GM21423 (cell line): ENCODE data around the gene SIK3.

Experiments
- ATAC-seq: cut with Tn5 transposase; IDR thresholded peaks from one replicate; pipeline ENCODE4 v1.9.1; 2021; ENCODE audit warnings: mild to moderate bottlenecking, moderate library complexity; ENCODE audit not compliant: unreplicated experiment

SIK3 gene

GRCh38 chr11:116830184-116830912, 267.9 kb downstream of the SIK3 start:
- ATAC-seq, result no peak

DNA sequence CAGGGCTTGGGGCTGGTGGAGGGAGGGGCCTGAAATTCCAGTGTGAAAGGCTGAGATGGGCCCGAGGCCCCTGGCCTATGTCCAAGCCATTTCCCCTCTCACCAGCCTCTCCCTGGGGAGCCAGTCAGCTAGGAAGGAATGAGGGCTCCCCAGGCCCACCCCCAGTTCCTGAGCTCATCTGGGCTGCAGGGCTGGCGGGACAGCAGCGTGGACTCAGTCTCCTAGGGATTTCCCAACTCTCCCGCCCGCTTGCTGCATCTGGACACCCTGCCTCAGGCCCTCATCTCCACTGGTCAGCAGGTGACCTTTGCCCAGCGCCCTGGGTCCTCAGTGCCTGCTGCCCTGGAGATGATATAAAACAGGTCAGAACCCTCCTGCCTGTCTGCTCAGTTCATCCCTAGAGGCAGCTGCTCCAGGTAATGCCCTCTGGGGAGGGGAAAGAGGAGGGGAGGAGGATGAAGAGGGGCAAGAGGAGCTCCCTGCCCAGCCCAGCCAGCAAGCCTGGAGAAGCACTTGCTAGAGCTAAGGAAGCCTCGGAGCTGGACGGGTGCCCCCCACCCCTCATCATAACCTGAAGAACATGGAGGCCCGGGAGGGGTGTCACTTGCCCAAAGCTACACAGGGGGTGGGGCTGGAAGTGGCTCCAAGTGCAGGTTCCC, 268.6 kb downstream of the SIK3 start, which contains the start of gene APOC3:
APOC3 (plus strand) TSS at position 383 of the 659 bp plus-strand sequence. CDS start 676 bp downstream, outside the sequence.
- ATAC-seq, result no peak

DNA sequence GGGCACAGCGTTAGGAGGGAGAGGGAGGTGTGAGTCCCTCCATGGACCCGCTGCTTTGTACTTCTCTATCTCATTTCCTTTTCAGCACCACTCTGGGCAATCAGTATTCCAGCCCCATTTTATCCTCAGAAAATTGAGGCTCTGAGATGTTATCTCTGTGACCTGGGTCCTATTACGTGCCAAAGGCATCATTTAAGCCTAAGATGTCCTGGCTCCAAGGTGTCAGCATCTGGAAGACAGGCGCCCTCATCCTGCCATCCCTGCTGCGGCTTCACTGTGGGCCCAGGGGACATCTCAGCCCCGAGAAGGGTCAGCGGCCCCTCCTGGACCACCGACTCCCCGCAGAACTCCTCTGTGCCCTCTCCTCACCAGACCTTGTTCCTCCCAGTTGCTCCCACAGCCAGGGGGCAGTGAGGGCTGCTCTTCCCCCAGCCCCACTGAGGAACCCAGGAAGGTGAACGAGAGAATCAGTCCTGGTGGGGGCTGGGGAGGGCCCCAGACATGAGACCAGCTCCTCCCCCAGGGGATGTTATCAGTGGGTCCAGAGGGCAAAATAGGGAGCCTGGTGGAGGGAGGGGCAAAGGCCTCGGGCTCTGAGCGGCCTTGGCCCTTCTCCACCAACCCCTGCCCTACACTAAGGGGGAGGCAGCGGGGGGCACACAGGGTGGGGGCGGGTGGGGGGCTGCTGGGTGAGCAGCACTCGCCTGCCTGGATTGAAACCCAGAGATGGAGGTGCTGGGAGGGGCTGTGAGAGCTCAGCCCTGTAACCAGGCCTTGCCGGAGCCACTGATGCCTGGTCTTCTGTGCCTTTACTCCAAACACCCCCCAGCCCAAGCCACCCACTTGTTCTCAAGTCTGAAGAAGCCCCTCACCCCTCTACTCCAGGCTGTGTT, 269.4 kb downstream of the SIK3 start:
- ATAC-seq, result no peak

DNA sequence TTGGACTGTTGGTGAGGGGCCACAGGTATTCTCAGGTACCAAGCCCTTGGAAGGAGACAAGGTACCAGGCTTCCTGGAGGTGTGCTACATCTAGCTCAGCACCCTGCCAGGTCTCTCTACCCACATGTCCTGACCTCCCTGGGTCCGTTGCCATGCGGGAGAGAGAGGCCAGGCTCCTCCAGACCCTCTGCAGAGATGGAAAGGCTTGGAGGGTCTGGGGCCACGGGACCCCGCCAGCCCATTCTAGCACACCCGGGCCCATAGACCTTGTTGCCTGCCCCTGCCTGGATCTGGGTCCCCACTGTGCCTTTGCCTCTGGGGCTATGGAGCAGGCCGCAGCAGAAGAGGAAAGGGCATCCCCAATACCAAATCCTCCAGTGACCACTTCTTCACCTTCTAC, 270.8 kb downstream of the SIK3 start:
- ATAC-seq, result no peak

GRCh38 chr11:116826751-116827431, 271.3 kb downstream of the SIK3 start:
- no peak for ATAC-seq

DNA sequence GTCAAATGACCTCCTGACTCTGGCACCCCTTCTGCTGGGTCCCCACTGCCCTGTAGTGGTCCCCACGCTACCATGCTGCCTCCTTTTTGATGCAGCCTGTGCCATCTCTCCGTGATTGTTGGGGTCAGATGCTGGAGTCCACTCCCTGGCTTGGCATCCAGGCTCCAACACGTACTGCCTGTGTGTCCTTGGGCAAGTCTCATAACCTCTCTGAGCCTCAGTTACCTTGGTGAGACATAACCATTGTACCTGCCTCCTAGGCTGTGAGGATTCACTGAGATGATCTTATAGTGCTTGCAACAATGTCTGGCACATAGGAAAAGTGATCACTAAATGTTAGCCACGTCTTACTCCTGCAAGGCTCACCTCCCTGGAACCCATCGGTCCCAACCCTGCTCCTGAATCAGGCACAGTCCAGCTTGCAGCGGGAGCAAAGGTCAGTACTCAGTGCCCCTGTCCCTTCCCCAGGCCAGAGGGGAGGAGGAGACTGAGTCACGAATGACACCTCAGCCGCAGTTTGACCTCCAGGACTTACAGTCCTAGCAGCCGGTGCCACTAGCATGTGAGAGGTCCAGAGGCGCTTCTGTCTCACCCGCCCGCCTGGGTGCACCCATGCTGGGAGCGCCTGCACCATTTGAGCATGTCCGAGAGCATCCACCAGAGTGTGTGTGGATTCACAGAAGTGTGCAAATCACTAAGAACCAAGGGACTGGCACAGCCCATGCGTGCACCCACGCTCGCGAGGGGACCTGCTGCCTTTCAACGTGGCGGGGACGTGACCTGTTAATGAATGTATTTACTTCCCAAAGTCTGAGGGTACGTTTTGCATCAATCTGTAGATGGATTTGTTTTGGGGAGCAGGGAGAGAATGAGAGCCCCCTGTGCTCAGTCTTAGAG, 272.1 kb downstream of the SIK3 start:
- ATAC-seq, result no peak

- no peak for ATAC-seq
Measured at GRCh38 chr11:116825434-116825833, 272.8 kb downstream of the SIK3 start.

GRCh38 chr11:116823031-116823843, 275.0 kb downstream of the SIK3 start, which contains the start of gene APOA4:
APOA4 (minus strand) TSS chr11:116823304; CDS start chr11:116823191, 113 bp downstream.
- no peak for ATAC-seq

GRCh38 chr11:116822575-116822974, 275.7 kb downstream of the SIK3 start:
- no peak for ATAC-seq

DNA sequence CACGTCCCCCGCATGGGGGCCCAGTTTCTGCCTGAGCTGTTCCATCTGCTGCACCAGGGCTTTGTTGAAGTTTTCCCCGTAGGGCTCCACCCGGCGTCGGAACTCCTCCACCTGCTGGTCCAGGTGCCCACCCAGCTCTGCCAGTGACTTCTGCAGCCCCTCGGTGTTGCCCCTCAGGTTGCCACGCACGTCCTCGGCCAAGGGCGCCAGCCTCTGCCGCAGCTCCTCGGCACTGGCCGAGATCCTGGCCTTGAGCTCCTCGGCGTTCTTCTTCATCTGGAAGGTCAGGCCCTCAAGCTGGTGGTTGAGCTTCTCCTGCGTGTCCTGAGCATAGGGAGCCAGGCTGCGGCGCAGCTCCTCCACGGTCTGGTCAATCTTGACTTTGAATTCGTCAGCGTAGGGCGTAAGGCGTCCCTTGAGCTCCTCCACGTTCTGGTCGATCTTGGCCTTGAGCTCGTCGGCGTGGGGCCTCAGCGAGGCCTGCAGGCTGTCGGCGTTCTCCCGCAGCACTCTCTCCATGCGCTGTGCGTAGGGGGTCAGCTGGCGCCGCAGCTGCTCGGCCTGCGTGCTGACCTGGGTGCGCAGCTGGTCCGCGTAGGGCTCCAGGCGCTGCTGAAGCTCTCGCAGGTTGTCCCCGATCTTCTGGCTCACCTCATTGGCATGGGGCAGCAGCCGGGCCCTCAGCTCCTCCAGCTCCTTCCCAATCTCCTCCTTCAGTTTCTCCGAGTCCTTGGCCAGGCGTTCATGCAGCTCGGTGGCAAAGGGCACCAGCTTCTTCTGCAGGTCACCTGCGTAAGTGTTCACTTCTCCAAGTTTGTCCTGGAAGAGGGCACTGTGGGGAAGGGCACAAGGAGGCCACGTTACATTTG, 276.9 kb downstream of the SIK3 start:
- ATAC-seq, result no peak

DNA sequence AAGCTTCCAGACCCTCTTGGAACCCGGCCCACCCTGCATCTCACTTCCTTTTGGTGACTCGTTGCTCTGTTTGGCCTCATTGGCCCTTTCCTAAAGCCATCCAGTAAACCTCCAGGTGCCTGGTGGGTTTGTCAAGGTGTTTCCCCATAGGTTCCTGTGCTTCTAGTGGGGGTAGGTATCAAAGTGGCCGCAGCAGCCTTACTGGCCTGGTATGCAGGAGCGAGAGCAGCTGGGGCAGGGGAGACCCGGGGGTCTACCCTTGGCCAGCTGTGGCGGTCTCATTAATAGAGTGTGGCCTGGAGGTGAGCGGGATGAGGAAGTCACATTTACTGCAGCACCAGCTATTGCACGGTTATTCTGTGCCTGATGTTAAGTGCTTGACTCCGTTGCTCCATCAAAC, 279.2 kb downstream of the SIK3 start:
- ATAC-seq, result no peak

- ATAC-seq, result no peak
Measured at GRCh38 chr11:116814502-116814901, 283.7 kb downstream of the SIK3 start.

DNA sequence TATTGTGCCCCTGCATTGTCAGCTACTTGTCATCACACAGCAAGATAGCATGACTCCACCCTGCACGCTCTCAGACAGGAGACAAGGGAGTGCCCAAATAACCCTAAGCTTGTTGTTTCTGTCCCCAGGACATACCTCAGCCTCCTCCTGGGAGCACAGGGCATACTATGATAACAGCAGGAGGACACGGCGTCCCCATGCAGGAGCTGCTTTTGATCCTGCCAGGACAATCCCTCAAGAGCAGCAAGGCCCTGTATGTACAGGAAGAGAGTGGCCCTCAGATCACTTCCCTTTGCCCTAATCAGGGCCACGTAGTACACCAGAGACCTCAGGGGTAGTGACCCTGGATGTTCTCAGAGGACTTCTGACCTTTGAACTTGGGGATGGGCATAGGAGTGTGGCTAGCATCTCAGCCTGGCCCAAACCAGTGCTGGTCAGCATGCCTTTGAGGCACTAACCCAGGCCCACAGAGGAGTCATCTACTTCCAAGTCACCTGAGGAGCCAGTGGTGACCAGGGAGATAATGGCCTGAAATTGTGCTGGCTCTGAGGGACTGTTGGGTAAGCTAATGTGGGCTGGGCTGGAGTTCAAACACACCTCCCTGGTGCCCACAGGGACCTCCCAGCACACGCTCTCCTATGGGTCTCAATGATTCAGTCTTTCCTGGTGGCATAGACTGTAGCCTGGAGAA, 284.3 kb downstream of the SIK3 start:
- ATAC-seq, result no peak

- no peak for ATAC-seq
Measured at GRCh38 chr11:116813170-116813569, 285.1 kb downstream of the SIK3 start.

GRCh38 chr11:116812109-116812508, 286.1 kb downstream of the SIK3 start:
- ATAC-seq, result no peak

DNA sequence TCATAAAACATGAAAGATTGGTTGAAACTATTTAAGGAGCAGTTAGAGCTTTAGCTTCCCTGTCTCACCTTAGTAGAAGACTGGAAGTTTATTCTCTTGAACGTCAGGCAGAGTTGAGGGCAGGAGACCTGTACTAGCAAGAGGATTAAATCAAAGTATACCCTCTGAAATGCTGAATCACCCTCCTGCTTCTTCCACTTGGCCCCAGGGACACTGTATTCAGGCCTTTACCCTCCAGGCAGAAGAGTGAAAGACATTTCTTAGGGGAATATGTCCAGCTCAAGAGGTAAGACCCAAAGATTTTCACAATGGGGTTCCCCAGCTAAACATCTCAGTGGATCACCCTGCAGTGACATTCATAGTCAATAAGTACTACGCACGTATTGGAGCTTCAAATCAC, 287.0 kb downstream of the SIK3 start:
- no peak for ATAC-seq
